H1 (cell line): ENCODE data around the gene AHNAK2.

ENCODE experiments used
- CBX5 ChIP-seq: fragments of 300-800, 300-1000 bp; sonication (generic); IDR thresholded peaks from 2 replicates; pipeline ENCODE4 v1.7.1; 2016; ENCODE audit warnings: antibody characterized with exemption, low read length, low read depth
- CHD2 ChIP-seq: IDR thresholded peaks from 2 replicates; pipeline ENCODE4 v1.6.1; 2012; ENCODE audit warnings: low read length, improper control_type of control experiment
- CREB1 ChIP-seq: IDR thresholded peaks from 2 replicates; pipeline ENCODE4 v1.6.1; 2012; ENCODE audit warnings: inconsistent platforms
- EP300 ChIP-seq, 2 experiments: IDR thresholded peaks; 1 replicate in 1 of 2; 2 replicates in 1 of 2; pipeline ENCODE4 v1.6.1; 2011 to 2012; ENCODE audit warnings: low read depth in 2 of 2, low read length in 2 of 2, mild to moderate bottlenecking in 2 of 2, borderline replicate concordance in 1 of 2, inconsistent platforms in 1 of 2, moderate library complexity in 1 of 2
- GTF2F1 ChIP-seq: IDR thresholded peaks from 2 replicates; pipeline ENCODE4 v1.6.1; 2012; ENCODE audit warnings: low read depth, low read length, improper control_type of control experiment, borderline replicate concordance
- KDM4A ChIP-seq: IDR thresholded peaks from one replicate; pipeline ENCODE4 v1.7.1; 2012; ENCODE audit warnings: low read depth, mild to moderate bottlenecking, moderate library complexity, low read length, inconsistent platforms; ENCODE audit not compliant: severe bottlenecking
- POLR2A ChIP-seq, 2 experiments: IDR thresholded peaks; 1 replicate in 1 of 2; 2 replicates in 1 of 2; pipeline ENCODE4 v1.6.1; 2011; ENCODE audit warnings: low read depth in 2 of 2, low read length in 2 of 2, mild to moderate bottlenecking in 2 of 2; ENCODE audit errors: control extremely low read depth in 1 of 2
- POLR2AphosphoS5 ChIP-seq: IDR thresholded peaks from 2 replicates; pipeline ENCODE4 v1.6.1; 2011; ENCODE audit warnings: low read depth, low read length
- RAD21 ChIP-seq, 2 experiments: IDR thresholded peaks in 1 of 2; conservative IDR thresholded peaks in 1 of 2; 2 replicates each; pipeline ENCODE4 v1.6.1; 2011; ENCODE audit warnings: low read depth in 2 of 2, low read length in 2 of 2, improper control_type of control experiment in 1 of 2, inconsistent platforms in 1 of 2, mild to moderate bottlenecking in 1 of 2, moderate library complexity in 1 of 2
- RBBP5 ChIP-seq: IDR thresholded peaks from 2 replicates; pipeline ENCODE4 v1.7.1; 2012; ENCODE audit warnings: low read depth, mild to moderate bottlenecking, inconsistent platforms, low read length, moderate library complexity, borderline replicate concordance
- TF ChIP-seq, protein P1 (sequence below), 3 experiments: IDR thresholded peaks; 1 replicate in 2 of 3; 2 replicates in 1 of 3; pipeline versions ENCODE4 v1.5.1 to v1.6.1; 2011; ENCODE audit warnings: low read length in 3 of 3, mild to moderate bottlenecking in 3 of 3, inconsistent platforms in 2 of 3, low read depth in 1 of 3, moderate library complexity in 1 of 3; ENCODE audit not compliant: insufficient read depth in 1 of 3; ENCODE audit errors: control extremely low read depth in 1 of 3

DNA sequence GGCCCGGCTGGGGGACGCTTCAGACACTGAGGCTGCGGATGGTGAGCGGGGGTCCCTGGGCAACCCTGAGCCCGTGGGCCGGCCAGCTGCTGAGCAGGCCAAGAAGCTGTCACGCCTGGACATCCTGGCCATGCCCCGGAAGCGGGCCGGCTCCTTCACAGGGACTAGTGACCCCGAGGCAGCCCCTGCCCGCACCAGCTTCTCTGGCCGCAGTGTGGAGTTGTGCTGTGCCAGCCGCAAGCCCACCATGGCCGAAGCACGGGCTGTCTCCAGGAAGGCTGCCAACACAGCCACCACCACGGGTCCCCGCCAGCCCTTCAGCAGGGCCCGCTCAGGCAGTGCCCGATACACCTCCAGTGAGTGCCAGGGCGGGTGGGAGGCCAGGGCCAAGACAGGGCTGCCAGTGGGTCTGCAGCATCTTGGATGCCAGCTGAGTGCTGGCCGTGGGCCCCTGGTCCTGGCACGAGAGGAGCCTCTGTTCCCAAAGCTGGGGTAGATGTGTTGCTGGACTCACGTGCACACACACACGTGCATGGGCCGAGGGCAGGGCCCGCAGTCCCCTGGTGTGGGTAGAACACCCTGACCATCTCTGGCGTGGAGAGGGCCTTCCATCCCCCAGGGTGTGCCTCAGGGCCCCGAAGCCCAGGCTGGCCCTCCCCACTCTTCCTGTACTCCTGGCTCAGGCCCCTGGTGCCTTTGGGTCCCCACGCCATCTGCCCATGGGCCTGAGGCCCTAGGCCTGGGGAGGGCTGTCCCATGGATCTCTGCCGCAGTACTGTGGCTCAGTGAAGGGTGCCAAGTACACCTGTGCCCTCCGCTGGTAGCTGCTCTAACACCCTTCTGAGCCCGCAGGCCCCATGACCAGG, 90.3 kb downstream of the AHNAK2 start:
- TF ChIP-seq GTF2F1 (no peak), EP300 (IDR thresholded peaks at IDR 0.05; ENCODE audit: borderline replicate concordance in 1 of 2, low read depth in 2 of 2, low read length in 2 of 2) (no peak), CREB1 (no peak), CHD2 (no peak), RAD21 (IDR thresholded peaks at IDR 0.05 in 1 of 2, conservative IDR thresholded peaks at IDR 0.05 in 1 of 2; ENCODE audit: low read depth in 2 of 2, low read length in 2 of 2) (no peak), KDM4A (no peak), POLR2AphosphoS5 (no peak), RBBP5 (no peak), POLR2A (IDR thresholded peaks at IDR 0.05; ENCODE audit: control extremely low read depth in 1 of 2, low read depth in 2 of 2, low read length in 2 of 2) (no peak), CBX5 (no peak)
- TF ChIP-seq, protein P1, sequence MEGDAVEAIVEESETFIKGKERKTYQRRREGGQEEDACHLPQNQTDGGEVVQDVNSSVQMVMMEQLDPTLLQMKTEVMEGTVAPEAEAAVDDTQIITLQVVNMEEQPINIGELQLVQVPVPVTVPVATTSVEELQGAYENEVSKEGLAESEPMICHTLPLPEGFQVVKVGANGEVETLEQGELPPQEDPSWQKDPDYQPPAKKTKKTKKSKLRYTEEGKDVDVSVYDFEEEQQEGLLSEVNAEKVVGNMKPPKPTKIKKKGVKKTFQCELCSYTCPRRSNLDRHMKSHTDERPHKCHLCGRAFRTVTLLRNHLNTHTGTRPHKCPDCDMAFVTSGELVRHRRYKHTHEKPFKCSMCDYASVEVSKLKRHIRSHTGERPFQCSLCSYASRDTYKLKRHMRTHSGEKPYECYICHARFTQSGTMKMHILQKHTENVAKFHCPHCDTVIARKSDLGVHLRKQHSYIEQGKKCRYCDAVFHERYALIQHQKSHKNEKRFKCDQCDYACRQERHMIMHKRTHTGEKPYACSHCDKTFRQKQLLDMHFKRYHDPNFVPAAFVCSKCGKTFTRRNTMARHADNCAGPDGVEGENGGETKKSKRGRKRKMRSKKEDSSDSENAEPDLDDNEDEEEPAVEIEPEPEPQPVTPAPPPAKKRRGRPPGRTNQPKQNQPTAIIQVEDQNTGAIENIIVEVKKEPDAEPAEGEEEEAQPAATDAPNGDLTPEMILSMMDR (IDR thresholded peaks at IDR 0.05; ENCODE audit: control extremely low read depth in 1 of 3, insufficient read depth in 1 of 3, low read depth in 1 of 3, low read length in 3 of 3): no peak
